Measurements from ENCODE around the gene YTHDF1.

The YTHDF1 gene

GRCh38 chr20:63206878-63207277 lies 9.1 kb downstream of the YTHDF1 start:
- no peak for DNase-seq

GRCh38 chr20:63205896-63206295 lies 10.0 kb downstream of the YTHDF1 start:
- DNase-seq = no peak

DNA sequence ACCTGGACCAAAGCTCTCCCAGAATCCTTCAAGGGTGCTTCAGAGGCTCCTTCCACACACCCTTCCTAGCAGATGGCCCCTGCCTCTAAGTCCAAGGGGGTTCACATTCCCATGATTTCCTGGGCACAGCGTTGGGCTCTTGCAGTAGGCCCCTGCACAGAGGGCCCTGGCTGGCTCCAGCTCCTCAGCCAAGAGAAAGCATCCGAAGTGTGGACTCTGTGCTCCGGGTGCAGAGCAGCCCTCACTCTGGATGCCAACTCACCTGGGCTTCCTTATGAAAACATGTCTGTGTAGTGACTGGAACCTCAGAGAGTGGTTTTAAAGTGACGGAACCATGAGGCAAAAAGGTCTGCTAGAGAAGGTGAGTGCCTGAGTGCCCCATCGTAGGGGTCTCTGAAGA lies 11.6 kb downstream of the YTHDF1 start:
- no peak for DNase-seq

DNA sequence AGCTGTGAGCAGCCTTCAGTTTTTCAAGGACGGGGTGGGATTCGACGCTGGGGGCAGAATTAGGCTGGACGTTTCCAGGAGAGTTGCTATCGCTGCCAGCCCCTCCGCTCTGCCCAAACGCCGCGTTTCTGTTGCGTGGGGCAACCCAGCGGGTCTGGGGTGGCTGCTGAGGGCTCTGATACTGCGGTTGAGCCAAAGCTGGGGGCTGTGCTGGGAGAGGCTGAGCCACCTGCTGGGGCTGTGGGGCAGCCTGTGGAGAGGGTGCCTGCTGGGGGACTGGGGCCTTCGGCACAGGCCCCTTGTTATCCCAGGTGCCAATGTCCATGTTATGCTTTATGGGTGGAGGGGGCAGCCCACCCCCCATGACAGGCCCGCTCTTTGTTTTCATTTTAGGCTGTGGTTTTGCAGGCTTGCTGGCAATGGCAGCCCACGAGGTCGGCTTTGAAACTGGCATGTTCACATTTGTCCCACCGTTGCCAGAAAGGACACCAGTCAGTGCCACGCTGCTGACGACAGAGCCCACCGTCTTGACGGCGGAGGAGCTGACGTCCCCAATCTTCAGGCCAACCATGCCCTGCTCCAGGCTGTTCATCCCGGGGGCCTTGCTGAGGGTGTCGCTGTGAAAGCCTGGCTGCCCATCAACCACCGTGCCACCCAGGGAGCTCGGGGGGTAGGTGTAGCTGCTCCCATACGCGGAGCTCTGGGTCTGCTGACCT lies 13.0 kb downstream of the YTHDF1 start:
- DNase-seq = no peak

GRCh38 chr20:63202021-63202420 lies 13.9 kb downstream of the YTHDF1 start:
- no peak for DNase-seq

DNA sequence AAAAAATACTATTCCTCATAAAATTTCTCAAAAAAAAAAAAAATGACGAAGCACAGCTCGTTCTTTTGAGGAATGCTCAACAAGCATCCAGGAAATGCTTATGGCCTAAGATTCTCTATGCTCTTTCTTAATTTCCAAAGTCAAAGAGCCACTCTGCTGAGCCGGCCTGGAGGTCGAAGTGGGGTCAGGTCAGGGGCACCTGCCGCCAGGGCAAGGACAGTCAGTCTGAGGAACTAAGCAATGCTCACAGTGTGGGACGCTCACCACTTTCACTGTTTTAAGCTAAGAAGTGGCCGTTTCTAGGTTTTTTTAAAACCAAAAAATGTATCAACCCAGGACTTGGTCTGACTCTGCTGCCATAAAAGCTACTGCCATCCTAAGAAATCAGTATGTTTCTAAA lies 17.3 kb downstream of the YTHDF1 start:
- DNase-seq = no peak

- no peak for DNase-seq
Observed at GRCh38 chr20:63196768-63197470, 19.0 kb downstream of the YTHDF1 start.

GRCh38 chr20:63194797-63195173 lies 21.1 kb downstream of the YTHDF1 start:
- no peak for DNase-seq

DNA sequence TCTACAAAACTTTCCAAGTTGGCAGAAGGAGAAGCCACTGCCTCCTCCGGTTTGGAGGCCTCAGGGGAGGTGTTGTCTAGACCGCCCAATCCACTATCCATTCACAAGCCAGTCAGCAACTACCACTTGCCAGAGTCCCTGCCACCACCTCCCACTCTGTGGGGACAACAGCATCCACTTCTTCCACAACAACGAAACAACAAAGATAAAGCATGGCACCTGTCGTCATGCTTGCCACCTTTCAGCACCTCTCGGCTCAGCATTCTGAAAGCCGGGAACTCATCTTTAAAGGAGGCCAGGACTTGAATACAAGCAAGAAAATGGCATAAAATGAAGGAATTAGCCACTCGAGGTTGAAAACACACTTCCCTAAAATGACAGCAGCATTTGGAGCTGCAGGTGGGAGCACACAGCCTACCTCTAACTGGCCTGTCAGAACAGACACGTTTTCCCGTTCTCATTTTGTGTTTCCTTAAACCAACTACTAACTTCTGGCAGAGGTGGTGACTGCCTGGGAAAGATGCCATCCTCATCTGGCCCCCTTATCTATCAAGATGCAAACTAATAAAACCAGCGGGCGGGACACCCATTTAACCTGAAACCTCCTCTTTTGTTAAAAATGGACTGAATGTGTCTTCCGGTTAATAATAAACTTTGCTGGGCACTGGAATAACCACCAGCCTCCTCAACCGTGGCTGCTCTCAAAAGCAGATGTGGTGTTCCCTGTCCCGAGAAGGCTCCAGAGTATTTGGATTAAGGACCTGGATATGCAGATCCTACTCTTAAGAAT lies 21.7 kb downstream of the YTHDF1 start:
- no peak for DNase-seq

DNA sequence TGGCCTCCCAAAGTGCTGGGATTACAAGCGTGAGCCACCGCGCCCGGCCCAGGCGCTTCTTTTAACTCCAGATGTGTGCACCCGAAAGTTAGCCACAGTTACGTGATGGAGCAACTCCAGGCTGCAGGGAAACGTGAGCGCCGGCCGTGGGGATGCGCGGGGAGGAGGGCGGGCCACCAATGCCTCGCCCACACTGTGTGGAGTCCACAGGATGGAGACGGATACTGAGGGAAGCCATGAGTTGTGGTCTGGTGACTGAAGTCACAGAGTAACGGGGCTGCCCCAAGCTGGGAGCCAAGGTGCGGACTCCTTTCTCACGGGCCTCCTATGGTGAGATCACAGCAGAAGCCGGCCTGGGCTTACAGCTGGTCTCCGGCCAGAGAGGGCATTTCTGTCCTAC lies 23.2 kb downstream of the YTHDF1 start:
- no peak for DNase-seq

DNA sequence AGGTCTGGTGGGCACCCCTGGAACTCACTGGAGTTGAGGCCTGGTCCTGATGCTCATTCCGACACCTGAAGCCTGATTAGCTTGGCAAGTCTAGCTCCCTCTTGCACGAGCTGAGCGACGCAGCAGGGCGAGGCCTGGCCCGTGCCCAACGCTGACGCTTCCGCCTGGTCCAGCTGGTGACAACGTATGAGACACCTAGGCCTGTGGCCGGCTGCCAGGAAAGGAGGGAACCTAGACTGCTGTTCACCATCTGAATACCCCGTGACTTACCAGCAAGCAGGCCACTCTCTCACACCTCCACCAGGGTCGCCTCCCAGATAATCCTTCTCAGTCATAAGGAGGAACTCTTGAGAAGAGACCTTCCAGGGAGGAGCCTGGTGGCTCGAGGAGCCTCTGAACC lies 24.5 kb downstream of the YTHDF1 start:
- no peak for DNase-seq

DNA sequence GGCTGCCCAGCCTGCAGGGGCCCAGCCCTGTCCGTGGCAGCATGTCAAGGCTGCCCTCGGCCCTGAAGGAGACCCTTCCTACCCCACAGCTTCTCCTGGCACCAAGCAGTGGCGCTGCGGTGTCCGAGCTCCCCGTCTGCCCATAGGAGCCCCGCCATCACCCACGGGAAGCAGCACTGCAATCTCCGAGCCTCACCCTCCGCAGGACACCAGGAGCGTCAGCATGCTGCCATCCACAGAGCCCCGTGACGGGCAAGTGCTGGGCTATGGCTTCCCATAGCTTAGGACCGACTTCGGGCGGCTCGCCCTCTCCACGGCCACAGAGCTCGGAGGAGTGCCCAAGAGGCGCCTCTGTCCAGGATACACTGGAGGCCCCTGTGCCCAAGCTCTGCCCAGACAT lies 25.1 kb downstream of the YTHDF1 start:
- DNase-seq = no peak

DNA sequence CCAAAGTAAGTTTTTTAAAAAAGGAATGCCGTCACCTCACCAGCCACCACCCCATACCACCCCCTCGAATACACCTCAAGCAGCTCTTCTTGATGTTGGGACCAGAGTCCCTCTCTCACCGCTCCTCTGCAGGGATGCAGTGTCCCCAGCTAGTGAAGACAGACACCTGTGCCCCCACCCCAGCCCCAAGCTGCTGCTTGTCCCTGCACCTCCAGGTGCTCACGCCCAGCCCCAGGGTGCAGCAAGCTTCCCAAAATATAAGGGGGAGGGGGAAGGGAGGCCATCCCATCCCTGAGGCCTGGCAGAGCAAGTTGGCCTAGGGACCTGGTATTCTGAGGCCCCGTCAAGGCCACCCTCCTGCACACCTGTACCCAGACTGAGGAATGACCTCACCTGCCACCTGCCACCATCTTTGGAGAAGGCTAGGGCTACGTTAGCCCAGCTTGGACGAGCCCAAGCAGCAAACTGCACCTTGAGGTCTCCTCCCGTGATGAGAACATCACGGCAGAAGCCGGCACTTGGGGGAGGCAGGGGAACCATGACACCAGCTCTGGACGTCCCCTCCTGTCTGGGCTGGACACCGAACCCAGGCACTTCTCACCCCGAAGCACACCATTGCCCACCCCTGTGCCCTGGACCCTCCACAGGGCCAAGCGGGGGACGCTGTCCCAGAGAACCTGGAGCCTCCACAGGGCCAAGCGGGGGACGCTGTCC lies 25.9 kb downstream of the YTHDF1 start:
- DNase-seq = no peak

GRCh38 chr20:63189322-63189642 lies 26.6 kb downstream of the YTHDF1 start:
- no peak for DNase-seq

GRCh38 chr20:63188641-63189321 lies 27.1 kb downstream of the YTHDF1 start:
- no peak for DNase-seq

DNA sequence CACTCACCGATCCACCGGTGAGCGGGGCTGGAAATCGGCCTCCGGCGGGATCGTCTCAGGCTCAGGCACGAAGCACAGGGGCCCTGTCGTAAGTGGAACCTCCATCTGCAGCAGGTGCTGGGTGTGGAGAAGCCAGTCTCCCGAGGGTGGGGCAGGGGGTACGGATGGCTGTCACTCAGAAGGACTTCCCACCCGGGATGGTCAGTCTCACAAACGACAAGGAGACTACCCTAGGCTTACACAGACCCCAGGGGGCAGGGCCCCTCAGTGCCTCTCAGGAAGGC lies 27.8 kb downstream of the YTHDF1 start:
- DNase-seq = no peak

DNA sequence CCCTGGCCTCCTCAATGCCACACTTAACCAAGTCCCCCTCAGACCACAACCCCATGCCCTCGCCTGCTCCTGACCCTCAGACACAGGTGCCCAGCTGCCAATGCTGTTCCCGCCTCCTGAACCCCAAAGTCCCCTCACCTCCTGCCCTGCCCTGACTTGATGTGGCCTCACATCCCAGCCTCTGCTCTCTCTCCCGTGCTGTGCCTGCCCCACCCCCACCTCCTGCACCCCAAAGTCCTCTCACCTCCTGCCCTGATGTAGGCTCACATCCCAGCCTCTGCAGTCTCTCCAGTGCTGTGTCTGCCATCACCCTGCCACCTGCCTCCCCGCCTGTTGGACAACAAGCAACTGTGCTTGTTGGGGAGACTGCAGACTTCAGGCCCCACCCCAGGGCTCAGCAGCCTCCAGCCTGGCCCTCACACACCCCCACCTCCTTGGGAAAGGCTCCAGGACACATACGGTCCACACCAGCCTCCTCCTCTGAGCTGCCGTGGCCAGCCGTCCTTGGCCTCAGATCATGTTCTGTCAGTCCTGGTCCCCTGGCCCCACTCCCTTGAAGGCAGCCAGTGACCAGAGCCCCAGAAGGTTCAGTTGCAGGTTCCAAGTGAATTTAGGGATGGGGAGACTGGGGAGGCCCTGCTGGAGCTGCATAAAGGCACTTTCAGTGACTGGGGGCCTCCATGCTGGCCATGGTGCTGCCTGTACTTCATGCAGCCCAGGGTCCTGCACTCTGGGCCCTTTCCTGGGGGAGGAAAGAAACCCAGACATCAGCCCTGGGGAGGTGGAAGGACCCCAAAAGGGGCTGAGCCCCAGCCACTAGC lies 28.4 kb downstream of the YTHDF1 start:
- no peak for DNase-seq

GRCh38 chr20:63186528-63187316 lies 29.2 kb downstream of the YTHDF1 start:
- DNase-seq = no peak

- DNase-seq = no peak
Observed at GRCh38 chr20:63186084-63186483, 29.8 kb downstream of the YTHDF1 start.

GRCh38 chr20:63185215-63185796 lies 30.6 kb downstream of the YTHDF1 start:
- no peak for DNase-seq

All from stimulated activated CD4-positive, alpha-beta T cell treated with anti-CD3 and anti-CD28 coated beads, Interleukin-12 subunit alpha, Interleukin-12 subunit beta, amount 100 ng/mL, for 4 hours (primary cell).